GM13977 (cell line): ENCODE data around the gene CDH8.

Experiments used
- DNase-seq: peaks from one replicate; pipeline ENCODE4 v3.0.0; 2012; ENCODE audit warnings: low spot score
- CTCF ChIP-seq: IDR thresholded peaks from 2 replicates; pipeline ENCODE4 v1.5.1; 2012; ENCODE audit warnings: mild to moderate bottlenecking, control low read depth; ENCODE audit not compliant: insufficient read depth; ENCODE audit errors: extremely low read depth, missing control alignments
- in situ Hi-C: fragments of 300-500 bp; cut with MboI; formaldehyde crosslinking; loops from one replicate; pipeline ENCODE4 v1.12.0; 2022; ENCODE audit warnings: low sequenced_read_pairs, low pct_unique_long_range_greater_than_20kb, mixed read lengths, inconsistent platforms; ENCODE audit not compliant: unreplicated experiment

Gene CDH8

GRCh38 chr16:61890386-61890785, 145.9 kb downstream of the CDH8 start:
- in situ Hi-C loops = no loop called here
- no peak for TF ChIP-seq CTCF
- DNase-seq = no peak

- DNase-seq = no peak
- in situ Hi-C loops = no loop called here
- no peak for TF ChIP-seq CTCF
Observed at GRCh38 chr16:61887903-61888302, 148.3 kb downstream of the CDH8 start.

GRCh38 chr16:61885343-61885742, 150.9 kb downstream of the CDH8 start:
- no peak for DNase-seq
- TF ChIP-seq CTCF = no peak
- in situ Hi-C loops = no loop called here

- DNase-seq = no peak
- in situ Hi-C loops = no loop called here
- TF ChIP-seq CTCF = no peak
Observed at GRCh38 chr16:61879306-61879705, 156.9 kb downstream of the CDH8 start.

GRCh38 chr16:61877436-61877835, 158.8 kb downstream of the CDH8 start:
- in situ Hi-C loops = no loop called here
- DNase-seq = no peak
- TF ChIP-seq CTCF = no peak

GRCh38 chr16:61872778-61873119, 163.5 kb downstream of the CDH8 start:
- in situ Hi-C loops = no loop called here
- no peak for TF ChIP-seq CTCF
- DNase-seq = no peak
